ENCODE results near the gene MINDY3. TPM values are rescaled to one million over a fixed set of nuclear protein-coding genes. Genes with fewer than 3 reads are reported as not detected.

MINDY3 gene
- total and polyA plus RNA-seq, 2 donors (not counting 1 experiment from before 2014, with no cell fraction given) = 11.6 to 29.3 TPM

DNA sequence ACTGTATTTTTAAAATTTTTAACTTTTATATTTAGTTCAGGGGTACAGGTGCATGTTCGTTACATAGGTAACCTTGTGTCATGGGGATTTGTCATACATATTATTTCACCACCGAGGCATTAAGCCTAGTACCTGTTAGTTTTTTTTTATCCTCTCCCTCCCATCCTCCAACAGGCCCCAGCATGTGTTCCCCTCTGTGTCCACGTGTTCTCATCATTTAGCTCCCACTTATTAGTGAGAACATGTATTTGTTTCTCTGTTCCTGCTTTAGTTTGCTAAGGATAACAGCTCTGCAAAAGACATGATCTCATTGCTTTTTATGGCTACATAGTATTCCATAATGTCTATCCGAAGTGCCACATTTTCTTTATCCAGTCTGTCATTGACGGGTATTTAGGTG lies 118.2 kb downstream of the MINDY3 start:
- Mint-ChIP-seq H3K9me3 (ENCODE audit: insufficient read depth) (no peaks in the 10 kb centered on the region), H3K4me1 (no peaks in the 10 kb centered on the region), H3K4me3 (no peak overlapping the region), H3K27me3 (peaks cover 11% of the 10 kb centered on the region), H3K27ac (no peak overlapping the region)
- intact Hi-C loops (cut with micrococcal nuclease) = no loop called here
- Histone ChIP-seq H4K20me1 (ENCODE audit: control insufficient read depth, insufficient read depth, low read length, poor library complexity, severe bottlenecking) (no peaks in the 10 kb centered on the region), H2AFZ (ENCODE audit: insufficient read depth, low read depth, low read length, poor library complexity, severe bottlenecking) (no peak overlapping the region), H3K27me3 (replicated peaks in 1 of 4; ENCODE audit: control extremely low read depth in 1 of 4, control insufficient read depth in 3 of 4, insufficient read depth in 4 of 4, low read length in 3 of 4) (peaks cover 0 to 7% (median 0%) of the 10 kb centered on the region in 4 experiments), H3K4me3 (ENCODE audit: control extremely low read depth in 1 of 5, extremely low read depth in 1 of 5, insufficient read depth in 1 of 5, low read depth in 2 of 5, low read length in 4 of 5) (no peak overlapping the region), H3K9me3 (ENCODE audit: control extremely low read depth in 1 of 3, control insufficient read depth in 2 of 3, insufficient read depth in 1 of 3, low read length in 2 of 3) (peaks cover 0 to 3% (median 0%) of the 10 kb centered on the region in 3 donors), H3K27ac (ENCODE audit: low read length in 2 of 2) (no peak overlapping the region), H3K36me3 (replicated peaks in 1 of 2; ENCODE audit: control extremely low read depth in 1 of 2, control insufficient read depth in 1 of 2, extremely low read depth in 1 of 2, insufficient read depth in 2 of 2, low read length in 1 of 2) (no peaks in the 10 kb centered on the region), H3K4me1 (ENCODE audit: control insufficient read depth in 2 of 2, insufficient read depth in 2 of 2, low read length in 2 of 2) (no peaks in the 10 kb centered on the region), H3K4me2 (replicated peaks; ENCODE audit: low read depth, low read length, poor library complexity, severe bottlenecking) (no peak overlapping the region), H3K79me2 (ENCODE audit: control insufficient read depth, insufficient read depth, low read length) (no peaks in the 10 kb centered on the region), H3K9ac (ENCODE audit: low read length) (no peak overlapping the region)
- DNase-seq (no peak), ATAC-seq (ENCODE audit: low read depth) (no peak)
- TF ChIP-seq, protein P1, sequence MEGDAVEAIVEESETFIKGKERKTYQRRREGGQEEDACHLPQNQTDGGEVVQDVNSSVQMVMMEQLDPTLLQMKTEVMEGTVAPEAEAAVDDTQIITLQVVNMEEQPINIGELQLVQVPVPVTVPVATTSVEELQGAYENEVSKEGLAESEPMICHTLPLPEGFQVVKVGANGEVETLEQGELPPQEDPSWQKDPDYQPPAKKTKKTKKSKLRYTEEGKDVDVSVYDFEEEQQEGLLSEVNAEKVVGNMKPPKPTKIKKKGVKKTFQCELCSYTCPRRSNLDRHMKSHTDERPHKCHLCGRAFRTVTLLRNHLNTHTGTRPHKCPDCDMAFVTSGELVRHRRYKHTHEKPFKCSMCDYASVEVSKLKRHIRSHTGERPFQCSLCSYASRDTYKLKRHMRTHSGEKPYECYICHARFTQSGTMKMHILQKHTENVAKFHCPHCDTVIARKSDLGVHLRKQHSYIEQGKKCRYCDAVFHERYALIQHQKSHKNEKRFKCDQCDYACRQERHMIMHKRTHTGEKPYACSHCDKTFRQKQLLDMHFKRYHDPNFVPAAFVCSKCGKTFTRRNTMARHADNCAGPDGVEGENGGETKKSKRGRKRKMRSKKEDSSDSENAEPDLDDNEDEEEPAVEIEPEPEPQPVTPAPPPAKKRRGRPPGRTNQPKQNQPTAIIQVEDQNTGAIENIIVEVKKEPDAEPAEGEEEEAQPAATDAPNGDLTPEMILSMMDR (IDR thresholded peaks at IDR 0.05) = no peak
- no peak for TF ChIP-seq EZH2 (IDR thresholded peaks at IDR 0.05; ENCODE audit: borderline replicate concordance, insufficient read depth, low read depth, low read length, poor library complexity, severe bottlenecking)
- ChIA-PET POLR2A (no interaction called here), CTCF (no interaction called here)
- 86% methylated on average over 1 of the region's 5 CpGs for WGBS (ENCODE audit: insufficient coverage)

DNA sequence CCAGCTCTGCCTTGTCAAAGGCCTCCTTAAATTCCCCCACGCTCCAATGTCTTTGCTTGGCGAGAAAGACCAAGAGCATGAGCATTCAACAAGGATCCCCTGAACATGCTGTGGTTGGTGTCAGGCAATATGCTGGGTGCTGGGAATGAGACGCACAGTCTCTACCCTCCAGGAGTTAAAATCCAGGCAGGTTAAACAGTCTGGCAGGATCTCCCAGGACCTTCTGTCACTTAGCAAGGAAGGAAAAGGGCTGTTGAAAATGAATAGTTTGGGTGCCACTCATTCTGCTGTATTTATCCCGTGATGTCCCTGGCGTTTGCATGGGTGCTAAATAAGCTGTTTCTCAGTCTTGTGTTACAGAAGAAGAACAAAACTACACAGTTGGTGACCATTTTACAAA lies 118.7 kb downstream of the MINDY3 start:
- Histone ChIP-seq H3K9ac (ENCODE audit: low read length) (no peak overlapping the region), H3K36me3 (replicated peaks in 1 of 2; ENCODE audit: control extremely low read depth in 1 of 2, control insufficient read depth in 1 of 2, extremely low read depth in 1 of 2, insufficient read depth in 2 of 2, low read length in 1 of 2) (no peaks in the 10 kb centered on the region), H3K27me3 (replicated peaks in 1 of 4; ENCODE audit: control extremely low read depth in 1 of 4, control insufficient read depth in 3 of 4, insufficient read depth in 4 of 4, low read length in 3 of 4) (peaks cover 0 to 7% (median 0%) of the 10 kb centered on the region in 4 experiments), H2AFZ (ENCODE audit: insufficient read depth, low read depth, low read length, poor library complexity, severe bottlenecking) (no peak overlapping the region), H3K4me2 (replicated peaks; ENCODE audit: low read depth, low read length, poor library complexity, severe bottlenecking) (no peak overlapping the region), H3K4me1 (ENCODE audit: control insufficient read depth in 2 of 2, insufficient read depth in 2 of 2, low read length in 2 of 2) (no peaks in the 10 kb centered on the region), H4K20me1 (ENCODE audit: control insufficient read depth, insufficient read depth, low read length, poor library complexity, severe bottlenecking) (no peaks in the 10 kb centered on the region), H3K27ac (ENCODE audit: low read length in 2 of 2) (no peak overlapping the region), H3K4me3 (ENCODE audit: control extremely low read depth in 1 of 5, extremely low read depth in 1 of 5, insufficient read depth in 1 of 5, low read depth in 2 of 5, low read length in 4 of 5) (no peak overlapping the region), H3K79me2 (ENCODE audit: control insufficient read depth, insufficient read depth, low read length) (no peaks in the 10 kb centered on the region), H3K9me3 (ENCODE audit: control extremely low read depth in 1 of 3, control insufficient read depth in 2 of 3, insufficient read depth in 1 of 3, low read length in 2 of 3) (peaks cover 0 to 3% (median 0%) of the 10 kb centered on the region in 3 donors)
- ChIA-PET CTCF (no interaction called here), POLR2A (no interaction called here)
- Mint-ChIP-seq H3K27ac (no peak overlapping the region), H3K27me3 (peaks cover 7% of the 10 kb centered on the region), H3K4me3 (no peak overlapping the region), H3K4me1 (no peaks in the 10 kb centered on the region), H3K9me3 (ENCODE audit: insufficient read depth) (no peaks in the 10 kb centered on the region)
- ATAC-seq (ENCODE audit: low read depth) = no peak
- WGBS (ENCODE audit: insufficient coverage) = 100% methylated on average over 3 of the region's 5 CpGs
- TF ChIP-seq, protein P1 (IDR thresholded peaks at IDR 0.05) = no peak
- TF ChIP-seq EZH2 (IDR thresholded peaks at IDR 0.05; ENCODE audit: borderline replicate concordance, insufficient read depth, low read depth, low read length, poor library complexity, severe bottlenecking) = no peak
- no peak for DNase-seq
- intact Hi-C loops (cut with micrococcal nuclease) = no loop called here
